Activated gamma-delta T cell (primary cell): ENCODE results near the gene DDX56.

ENCODE experiments used
- DNase-seq: peaks from one replicate; lab custom pipeline; 2025; lab: John Stamatoyannopoulos, UW

DDX56 gene

DNA sequence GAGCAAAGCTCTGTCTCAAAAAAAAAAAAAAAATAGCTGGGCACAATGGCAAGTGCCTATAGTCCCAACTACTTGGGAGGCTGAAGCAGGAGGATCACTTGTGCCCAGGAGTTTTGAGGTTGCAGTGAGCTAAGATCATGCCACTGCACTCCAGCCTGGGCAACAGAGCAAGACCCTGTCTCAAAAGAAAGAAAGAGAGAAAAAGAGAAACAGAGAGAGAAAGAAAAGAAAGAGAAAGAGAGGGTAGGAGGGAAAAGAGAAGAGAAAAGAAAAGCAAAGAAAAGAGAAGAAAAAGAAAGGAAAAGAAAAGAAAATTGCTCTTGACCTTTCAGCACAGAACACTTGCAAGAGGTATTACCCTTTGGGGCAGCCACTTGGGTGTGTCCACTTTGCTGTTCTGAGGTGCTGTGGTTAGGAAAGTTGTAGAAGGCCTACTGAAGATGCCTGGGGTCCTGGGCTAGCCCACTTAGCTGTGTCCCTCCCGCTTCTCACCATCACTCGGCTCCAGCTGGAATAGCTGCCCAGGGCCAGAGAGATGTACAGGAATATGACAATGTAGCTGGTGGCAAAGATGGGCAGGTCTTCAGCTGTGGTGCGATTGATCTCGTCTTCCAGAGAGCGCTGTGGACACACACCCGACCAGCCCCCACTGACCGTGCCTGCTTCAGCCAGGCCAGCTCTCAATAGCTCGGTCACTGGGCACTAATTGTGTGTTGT, 38.2 kb downstream of the DDX56 start:
- DNase-seq: no peak

DNA sequence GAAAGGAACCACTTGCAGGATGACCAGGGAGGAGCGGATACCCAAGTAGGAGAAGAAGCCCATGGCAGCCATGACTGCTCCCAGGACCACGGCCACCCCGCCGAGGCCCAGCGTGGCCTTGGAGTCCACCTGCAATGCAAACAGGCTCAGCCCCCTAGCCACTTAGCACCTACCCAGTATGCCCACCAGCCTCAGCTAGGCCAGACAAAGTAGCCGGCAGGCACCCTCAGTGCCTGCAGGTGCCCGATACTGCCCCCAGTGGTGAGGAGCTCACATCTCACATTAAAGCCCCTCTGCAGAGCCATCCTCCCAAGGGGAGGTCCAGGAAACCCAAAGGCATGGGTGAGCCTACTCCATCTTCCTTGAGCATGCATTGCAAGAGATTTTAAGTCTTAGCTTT, 39.2 kb downstream of the DDX56 start:
- no peak for DNase-seq

DNA sequence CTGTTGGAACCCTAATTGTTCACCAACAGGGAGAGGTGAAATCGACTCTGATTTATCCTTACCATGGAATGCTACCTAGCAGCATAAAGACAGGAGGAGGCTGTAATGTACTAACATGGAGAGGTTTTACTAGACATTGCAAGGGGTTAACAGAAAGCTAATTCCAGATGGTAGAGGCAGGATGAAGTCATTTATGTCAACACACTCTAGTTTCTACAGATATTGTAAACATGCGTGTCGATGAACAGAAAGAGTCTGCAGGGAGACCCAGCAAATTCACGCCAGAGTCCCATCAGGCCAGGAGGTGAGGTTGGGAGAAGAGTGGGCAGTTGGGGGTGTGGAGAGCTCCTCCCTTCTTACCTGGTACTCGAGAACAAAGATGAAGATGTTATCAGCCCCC, 39.6 kb downstream of the DDX56 start:
- DNase-seq: no peak

DNA sequence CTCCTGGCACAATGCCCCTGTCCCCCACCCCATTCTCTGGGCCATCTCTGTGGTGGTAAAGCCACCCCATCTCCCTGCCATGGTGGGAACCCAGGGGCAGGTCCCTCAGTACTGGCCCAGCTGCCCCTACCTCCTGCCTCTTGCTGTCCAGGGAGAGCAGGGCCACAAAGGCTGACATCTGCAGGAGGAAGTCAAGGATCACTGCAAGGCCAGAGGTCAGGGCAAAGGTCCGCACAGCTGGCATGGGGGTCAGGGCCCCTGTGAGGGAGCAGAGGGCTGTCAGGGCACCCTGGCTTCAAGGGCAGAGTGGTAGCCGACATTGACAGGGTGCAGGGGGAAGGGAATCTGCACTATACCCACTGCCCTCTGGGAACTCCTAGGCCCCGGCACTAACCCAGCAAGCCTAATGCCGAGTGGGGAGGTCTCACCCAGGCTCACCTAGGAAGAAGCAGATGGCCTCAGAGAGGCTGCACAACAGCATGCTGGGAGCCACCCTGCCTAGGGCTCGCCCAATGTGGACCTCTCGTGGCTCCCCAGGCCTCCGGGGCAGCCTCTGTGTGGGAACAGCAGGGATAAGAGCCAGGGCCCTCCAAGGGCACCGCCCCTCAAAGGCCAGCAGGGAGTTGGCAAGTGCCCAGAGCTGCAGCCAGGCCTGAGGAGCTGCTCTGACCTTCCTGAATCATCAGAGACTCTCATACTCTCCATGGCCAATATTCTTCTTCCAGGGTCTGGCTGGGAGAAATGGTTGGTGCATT, 40.2 kb downstream of the DDX56 start:
- no peak for DNase-seq

DNA sequence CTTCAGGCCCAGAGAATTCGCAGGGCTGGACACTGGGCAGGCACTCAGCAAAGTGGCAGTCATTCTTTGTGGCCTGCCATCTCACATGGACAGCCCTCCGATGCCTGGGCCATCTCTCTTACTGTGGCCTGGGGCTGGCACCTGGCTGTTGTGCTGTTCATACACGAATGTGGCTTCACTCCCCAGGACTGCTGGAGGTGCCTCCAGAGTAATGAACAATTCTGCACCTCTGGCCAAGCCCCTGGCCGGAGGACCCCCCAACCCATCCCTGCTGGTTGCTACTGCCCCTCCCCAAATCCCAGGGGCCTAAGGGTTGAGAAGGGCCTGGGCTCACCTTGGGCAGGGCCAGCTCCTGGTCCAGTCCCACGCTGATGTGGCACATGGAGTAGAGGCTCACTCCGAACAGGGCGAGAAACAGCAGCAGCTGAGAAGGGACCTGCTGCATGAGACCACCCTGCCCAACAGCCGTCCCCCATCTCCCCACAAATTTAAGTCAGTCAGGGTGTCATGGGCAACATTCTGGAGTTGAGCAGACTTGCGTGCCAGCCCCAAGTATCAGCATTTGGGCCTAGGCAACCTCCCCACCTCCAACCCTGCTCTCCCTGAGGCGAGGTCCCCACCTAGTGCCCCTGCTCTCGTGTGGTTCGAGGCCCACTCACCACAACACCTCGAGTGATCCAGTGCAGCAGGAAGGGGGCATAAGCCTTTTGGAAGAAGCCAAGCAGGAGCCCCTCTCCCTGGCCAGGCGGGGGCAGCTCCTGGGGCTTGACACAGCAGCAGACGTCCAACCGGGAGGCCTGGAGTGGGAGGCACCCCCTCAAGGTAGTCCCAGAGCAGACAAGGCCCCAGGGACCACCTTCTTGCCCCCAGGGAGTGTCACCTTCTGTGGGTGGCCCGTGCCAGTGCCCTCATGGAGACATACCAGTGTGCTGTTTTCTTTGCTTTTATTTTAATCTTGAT, 42.0 kb downstream of the DDX56 start:
- DNase-seq: no peak

DNA sequence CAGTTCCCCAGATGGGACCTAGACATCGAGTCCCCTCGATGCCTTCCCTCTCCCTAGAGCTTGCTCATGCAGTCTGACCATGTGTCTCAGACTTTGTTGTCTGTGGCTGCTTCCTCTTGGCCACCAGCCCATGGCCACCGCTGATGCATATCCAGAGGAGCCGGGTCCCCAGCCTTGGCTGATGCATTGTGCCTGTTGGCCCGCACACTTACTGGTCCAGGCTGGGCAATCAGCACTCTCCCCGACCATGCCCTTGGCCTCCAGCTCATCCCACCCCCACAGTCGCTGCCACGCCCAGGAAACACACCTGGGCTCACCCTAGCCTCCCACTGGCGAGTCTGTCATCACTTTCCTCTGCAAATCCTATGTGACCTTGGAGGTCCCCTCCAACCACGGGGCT, 42.7 kb downstream of the DDX56 start:
- DNase-seq: no peak

DNA sequence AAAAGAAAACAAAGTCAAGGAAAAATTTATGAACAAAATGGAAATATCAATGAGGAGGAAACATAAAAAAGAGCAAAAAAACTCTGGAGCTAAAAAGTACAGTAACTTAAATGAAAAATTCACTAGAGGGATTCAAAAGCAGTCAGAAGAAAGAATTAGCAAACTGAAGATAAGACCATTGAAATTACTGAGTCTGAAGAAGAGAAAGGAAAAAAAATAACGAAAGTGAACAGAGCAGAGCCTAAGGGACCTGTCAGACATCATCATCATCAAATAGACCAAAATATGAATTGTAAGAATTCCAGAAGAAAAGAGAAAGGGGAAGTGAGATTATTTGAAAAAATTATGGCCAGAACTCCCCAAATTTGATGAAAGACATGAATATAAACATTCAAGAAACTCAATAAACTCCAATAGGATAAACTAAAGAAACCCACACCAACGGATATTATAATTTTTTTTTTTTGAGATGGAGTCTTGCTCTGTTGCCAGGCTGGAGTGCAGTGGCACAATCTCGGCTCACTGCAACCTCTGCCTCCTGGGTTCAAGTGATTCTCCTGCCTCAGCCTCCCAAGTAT, 48.8 kb downstream of the DDX56 start:
- no peak for DNase-seq

DNA sequence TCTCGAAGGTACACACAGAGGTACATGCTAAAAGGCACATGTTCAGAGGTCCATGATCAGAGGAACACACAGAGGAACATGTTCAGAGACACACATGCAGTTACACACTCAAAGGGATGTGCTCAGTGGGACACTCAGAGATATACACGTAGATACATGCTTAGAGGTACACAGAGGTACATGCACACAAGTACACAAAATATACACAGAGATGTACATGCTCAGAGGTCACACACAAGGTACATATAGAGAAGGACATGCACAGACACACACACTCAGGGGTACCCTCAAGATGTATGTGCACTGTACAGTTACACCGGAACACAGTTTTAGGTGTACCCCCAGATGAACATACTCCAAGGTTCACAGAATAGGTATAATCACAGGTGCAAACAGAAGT, 51.4 kb downstream of the DDX56 start:
- no peak for DNase-seq

DNA sequence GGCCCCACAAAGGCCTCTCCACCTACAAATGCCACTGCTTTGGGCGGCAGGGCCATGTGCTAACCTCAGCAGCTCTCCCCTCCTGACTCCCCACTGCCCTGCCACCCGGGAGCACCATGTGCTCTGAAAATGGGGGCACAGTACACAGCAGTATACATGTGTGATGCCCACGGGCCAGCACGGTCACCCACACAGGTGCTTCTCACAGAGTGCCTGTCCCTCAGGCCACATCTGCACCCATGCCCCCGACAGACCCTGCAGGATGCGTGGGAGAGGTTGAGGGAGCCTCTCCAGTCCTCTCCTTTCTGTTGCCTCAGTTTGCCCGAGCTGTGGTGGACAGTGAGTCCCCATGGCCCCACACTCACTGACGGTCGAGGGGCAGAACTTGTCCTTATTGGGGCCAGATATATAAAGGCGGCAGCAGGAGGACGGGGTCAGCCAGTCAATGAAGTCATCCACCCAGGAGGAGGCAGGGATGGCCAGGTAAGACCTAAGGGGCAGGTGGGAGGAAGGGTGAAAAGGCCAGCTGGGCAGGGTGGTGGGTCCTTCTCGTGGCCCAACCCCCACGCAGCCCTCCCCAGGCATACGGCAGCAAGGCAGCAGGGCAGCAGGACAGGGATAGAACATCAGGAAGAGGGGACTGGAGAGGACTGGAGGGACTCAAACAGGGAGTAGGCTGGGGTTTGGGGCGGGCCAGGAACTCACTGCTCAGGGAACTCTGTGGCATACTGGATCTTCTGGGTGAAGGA, 52.2 kb downstream of the DDX56 start:
- DNase-seq: no peak

DNA sequence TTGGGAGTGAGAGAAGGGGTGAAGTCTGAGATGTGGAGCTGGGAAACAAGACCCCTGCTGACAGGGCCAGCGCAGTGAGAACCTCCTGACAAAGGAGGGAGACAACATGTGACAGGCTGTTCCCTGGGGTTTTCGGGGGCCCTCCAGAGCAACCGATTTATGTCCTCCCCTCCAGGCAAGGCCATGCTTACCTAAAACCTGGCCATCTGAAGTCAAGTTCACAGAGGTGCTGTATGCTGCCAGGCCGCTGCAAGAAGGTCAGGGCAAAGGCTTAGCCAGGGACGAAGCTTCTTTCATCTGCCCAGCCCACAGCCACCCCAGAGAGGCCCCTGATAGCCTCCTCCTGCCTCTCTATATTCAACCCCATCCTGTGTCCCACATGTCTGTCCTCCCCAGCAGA, 53.1 kb downstream of the DDX56 start:
- DNase-seq: no peak

DNA sequence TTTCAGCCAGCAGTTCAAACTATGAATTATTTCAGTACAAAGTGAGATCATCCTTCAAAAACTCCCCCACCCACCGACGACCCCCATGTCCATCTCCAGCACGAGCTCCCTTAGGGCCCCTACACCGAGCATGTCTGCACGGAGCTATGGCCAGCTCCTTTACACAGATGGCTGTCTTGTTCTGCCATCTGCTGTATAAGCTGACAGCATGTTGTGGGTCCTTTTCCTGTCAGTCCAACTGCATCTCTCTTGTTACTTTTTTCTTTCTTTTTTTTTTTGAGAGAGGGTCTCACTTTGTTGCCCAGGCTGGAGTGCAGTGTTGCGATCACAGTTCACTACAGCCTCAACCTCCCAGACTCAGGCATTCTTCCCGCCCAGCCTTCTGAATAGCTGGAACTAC, 54.2 kb downstream of the DDX56 start:
- DNase-seq: no peak

DNA sequence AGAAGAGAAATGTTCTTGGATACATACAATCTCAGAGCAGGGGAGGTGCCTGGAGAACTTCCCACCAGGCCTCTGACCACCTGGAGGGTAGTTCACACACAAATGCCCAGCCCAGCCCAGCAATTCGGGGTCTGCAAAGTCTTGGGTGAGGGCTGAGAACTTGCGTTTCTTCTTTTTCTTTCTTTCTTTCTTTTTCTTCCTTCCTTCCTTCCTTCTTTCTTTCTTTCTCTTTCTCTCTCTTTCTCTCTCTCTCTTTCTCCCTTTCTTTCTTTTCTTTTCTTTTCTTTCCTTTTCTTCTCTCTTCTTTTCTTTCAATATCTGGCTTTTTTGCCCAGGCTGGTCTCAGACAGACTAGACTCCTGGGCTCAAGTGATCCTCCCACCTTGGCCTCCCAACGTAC, 54.9 kb downstream of the DDX56 start:
- no peak for DNase-seq

DNA sequence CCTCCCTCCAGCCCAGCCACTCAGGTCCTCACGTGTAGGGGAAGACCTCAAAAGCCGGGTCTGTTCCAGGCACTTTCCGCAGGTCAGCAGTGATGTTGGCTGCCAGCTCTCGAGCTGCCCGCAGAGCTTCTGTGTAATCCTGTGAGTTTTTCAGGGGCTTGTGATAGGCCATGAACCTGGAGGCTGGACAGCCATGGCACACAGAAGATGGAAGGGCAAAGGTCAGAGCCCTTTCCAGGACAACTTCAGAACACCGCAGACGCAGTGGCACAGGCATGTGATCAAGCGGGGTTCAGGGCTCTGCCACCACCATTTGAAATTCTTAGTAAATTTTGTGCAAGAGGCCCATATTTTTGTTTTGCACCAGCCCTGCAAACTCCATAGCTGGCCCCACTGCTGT, 56.5 kb downstream of the DDX56 start:
- no peak for DNase-seq
